AG09319 (cell line): ENCODE results near the gene SLC24A3.

Experiments
- DNase-seq: peaks from one replicate; pipeline ENCODE4 v3.0.0-alpha.2; 2010; ENCODE audit warnings: low read depth; ENCODE audit errors: extremely low read depth
- TF ChIP-seq, protein P1 (sequence below): IDR thresholded peaks from 2 replicates; pipeline ENCODE4 v1.5.1; 2011; ENCODE audit warnings: low read depth, mild to moderate bottlenecking, inconsistent platforms, low read length, moderate library complexity

SLC24A3 gene

DNA sequence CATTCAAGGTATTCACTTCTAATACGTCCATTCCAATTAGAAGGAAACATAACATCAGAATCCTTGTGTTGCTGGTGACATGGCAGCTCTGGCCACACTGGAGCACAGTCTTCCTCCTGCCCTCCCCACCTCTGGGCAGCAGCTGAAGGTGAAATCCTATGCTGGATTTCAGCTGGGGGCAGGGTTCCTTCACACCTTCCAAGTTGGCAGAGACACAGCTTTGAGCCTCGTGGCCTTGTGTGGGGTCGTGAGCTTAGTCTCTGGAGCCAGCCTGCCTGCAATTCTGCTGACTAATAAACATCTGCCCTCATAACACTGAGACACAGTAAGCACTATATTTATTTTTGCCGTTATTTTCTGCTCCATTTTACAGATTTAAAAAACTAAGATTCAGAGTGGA, 326.7 kb downstream of the SLC24A3 start:
- no peak for DNase-seq
- TF ChIP-seq, protein P1, sequence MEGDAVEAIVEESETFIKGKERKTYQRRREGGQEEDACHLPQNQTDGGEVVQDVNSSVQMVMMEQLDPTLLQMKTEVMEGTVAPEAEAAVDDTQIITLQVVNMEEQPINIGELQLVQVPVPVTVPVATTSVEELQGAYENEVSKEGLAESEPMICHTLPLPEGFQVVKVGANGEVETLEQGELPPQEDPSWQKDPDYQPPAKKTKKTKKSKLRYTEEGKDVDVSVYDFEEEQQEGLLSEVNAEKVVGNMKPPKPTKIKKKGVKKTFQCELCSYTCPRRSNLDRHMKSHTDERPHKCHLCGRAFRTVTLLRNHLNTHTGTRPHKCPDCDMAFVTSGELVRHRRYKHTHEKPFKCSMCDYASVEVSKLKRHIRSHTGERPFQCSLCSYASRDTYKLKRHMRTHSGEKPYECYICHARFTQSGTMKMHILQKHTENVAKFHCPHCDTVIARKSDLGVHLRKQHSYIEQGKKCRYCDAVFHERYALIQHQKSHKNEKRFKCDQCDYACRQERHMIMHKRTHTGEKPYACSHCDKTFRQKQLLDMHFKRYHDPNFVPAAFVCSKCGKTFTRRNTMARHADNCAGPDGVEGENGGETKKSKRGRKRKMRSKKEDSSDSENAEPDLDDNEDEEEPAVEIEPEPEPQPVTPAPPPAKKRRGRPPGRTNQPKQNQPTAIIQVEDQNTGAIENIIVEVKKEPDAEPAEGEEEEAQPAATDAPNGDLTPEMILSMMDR = no peak

GRCh38 chr20:19540392-19540791, 327.9 kb downstream of the SLC24A3 start:
- TF ChIP-seq, protein P1 = no peak
- DNase-seq = no peak

DNA sequence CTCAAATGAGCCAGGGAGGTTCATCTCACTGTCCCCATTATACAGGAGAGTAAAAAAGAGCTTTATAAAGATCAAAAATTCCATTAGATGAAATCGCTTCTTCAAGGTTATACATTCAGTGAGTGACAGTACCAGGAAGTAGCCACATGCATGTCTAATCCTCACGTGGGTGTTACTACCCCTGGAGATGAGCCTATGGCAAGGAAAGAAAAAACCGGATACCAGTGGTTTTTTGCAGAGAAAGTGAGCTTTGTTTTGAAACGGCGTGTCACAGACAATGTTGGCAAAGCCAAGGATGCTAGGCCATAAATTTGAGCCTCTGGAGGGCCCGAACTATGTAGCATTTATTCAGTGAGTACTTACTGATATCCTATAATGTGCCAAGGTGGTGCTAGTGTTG, 330.7 kb downstream of the SLC24A3 start:
- no peak for DNase-seq
- TF ChIP-seq, protein P1 = no peak

- DNase-seq = no peak
Observed at GRCh38 chr20:19544684-19545083, 332.2 kb downstream of the SLC24A3 start.

GRCh38 chr20:19546648-19547047, 334.2 kb downstream of the SLC24A3 start:
- TF ChIP-seq, protein P1 = no peak
- no peak for DNase-seq

More at GRCh38 chr20:19544684-19545083, 332.2 kb downstream of the SLC24A3 start:
- TF ChIP-seq, protein P1 = no peak

DNA sequence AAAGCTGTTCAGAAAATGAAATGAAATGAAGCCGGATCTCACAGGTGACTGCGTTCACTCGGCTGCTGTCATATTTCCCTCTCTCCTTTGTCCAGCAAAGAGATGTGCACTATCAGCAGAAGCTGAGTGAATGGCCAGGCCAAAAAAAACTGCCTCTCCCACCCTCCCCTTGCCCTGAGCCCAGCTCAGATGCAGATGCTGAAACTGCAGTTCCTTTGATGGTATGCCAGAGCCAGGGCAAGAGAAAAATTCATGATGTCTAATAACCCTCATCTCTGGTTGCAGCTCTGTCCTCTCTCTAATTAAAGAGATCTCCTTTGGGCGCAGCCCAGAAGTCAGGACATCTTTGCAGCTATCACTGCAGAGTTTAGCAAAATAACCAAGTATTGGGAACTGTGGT, 335.1 kb downstream of the SLC24A3 start:
- DNase-seq = no peak
- TF ChIP-seq, protein P1 = no peak

DNA sequence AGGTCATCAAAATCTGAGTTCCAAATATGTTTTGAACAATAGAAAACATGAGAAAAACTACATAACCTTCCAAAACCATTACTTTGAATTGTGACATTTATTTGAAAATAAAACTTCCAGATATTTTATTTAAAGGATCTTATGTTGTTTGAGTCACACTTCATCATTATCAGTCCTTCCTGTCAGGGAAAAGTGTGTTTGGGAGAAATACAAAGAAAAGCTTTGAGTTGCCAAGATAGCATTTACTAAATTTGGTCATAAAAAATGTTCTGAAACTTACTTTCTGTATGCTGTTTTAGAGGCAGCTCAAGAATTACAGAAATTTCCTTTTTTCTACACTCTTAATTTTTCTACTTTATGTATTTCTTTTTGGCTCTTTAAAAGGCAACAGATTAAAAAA, 337.5 kb downstream of the SLC24A3 start:
- no peak for DNase-seq
- TF ChIP-seq, protein P1 = no peak
